HG03521 (cell line): Measurements from ENCODE around the gene TTC19.
"Not testable (repeated sequence)": the region's sequence is repeated elsewhere in the genome, so short reads cannot be mapped to it uniquely, and the experiment has no call there.

Source experiments
- ATAC-seq: cut with Tn5 transposase; IDR thresholded peaks from one replicate; pipeline ENCODE4 v1.9.1; 2021; ENCODE audit warnings: mild to moderate bottlenecking, moderate library complexity; ENCODE audit not compliant: unreplicated experiment

The TTC19 gene

GRCh38 chr17:16026895-16027294 lies 27.3 kb downstream of the TTC19 start:
- no peak for ATAC-seq

- peak; percentile 80 for ATAC-seq
These were observed 28.3 kb downstream of the TTC19 start for GRCh38 chr17:16027708-16028584.

DNA sequence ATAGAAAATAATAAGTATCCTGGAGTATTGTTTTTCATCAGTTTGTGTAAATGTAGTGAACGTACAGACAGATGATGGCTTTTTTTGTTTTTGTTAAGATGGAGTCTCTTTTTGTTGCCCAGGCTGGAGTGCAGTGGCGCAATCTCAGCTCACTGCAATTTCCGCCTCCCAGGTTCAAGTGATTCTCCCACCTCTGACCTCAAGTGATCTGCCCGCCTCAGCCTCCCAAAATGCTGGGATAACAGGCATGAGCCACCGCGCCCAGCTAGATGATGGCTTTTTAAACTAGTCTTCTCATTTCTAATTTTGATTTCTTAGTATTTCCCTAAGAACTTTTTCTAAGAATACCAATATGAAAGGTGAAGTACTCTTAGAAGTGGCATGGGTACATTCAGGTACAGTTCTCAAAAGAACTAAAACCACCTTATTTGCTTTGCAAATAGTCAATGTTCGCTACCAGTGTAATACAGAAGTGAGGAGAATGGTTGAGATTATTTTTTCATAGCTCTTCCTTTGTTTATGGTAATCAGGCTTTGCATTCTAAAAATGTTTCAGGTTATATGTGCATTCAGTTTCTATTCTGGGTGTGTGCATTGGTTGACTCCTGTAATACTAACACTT lies 34.2 kb downstream of the TTC19 start:
- ATAC-seq = no peak

- ATAC-seq = no peak
These were observed 36.6 kb downstream of the TTC19 start for GRCh38 chr17:16036261-16036660.

- ATAC-seq = no peak
These were observed 38.0 kb downstream of the TTC19 start for GRCh38 chr17:16037636-16038035.

DNA sequence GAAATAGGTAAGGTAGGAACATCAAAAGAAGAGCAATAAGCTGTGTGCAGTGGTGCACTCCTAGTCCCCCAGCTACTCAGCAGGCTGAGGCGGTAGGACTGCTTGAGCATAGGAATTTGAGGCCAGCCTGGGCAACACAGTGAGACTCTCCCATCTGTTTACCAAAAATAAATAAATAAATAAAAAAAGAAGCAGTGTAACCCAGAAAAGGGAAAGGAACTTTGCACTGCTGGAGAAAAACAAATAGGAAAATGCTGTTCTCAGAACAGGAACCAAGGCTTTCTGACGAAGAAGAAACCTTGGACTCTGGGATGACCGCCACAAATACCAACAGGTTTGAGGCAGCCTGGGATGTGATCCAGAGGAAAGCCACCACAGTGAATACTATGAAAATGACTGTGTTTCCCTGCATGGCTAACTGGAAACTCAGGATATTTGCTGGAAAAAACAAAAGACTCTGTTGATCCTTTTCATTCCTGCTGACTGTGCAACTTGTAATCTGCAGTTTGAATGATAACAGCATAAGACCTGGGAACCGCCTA lies 41.2 kb downstream of the TTC19 start:
- no peak for ATAC-seq

DNA sequence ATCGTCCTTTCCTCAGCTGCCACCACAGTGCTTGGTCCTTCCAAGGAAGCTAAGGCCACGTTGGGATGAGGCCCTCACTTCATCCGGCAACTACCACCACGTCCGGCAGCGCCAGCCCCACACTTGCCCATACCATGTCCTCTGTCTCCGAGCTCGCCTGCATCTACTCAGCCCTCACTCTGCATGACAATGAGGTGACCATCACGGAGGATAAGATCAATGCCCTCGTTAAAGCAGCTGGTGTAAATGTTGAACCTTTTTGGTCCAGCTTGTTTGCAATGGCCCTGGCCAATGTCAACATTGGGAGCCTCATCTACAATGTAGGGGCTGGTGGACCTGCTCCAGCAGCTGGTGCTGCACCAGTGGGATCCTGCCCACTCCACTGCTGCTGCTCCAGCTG lies 44.9 kb downstream of the TTC19 start:
- ATAC-seq = no peak

DNA sequence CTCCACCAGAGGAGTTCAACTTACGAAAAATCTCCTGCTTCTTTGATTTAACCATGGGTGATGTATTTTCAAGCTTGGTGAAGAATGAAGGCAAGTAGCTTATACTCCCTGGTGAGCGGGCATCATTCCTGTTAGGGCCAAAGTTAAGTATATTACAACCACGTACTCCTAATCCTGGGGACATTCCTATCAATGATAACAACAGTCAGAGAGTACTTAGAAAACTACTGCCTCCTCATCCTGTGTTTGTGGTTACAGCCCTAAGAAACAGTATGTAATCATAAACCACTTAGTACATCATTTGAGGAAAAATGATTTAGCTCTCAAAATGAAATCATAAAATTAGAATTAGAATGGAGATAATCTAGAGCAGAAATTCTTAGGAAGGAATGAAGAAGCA lies 47.3 kb downstream of the TTC19 start:
- ATAC-seq = no peak

- no peak for ATAC-seq
These were observed 49.3 kb downstream of the TTC19 start for GRCh38 chr17:16048811-16049449.

- ATAC-seq = no peak
These were observed 51.2 kb downstream of the TTC19 start for GRCh38 chr17:16050844-16051243.

- ATAC-seq = no peak
These were observed 52.9 kb downstream of the TTC19 start for GRCh38 chr17:16052486-16052885.

DNA sequence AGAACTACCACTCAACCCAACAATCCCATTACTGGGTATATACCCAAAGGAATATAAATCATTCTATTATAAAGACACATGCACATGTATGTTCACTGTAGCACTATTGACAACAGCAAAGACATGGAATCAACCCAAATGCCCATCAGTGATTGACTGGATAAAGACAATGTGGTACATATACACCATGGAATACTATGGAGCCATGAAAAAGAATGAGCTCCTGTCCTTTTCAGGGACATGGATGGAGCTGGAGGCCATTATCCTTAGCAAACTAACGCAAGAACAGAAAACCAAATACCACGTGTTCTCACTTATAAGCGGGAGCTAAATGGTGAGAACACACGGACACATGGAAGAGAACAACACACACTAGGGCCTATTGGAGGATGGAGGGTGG lies 55.5 kb downstream of the TTC19 start:
- not testable (repeated sequence) for ATAC-seq

- ATAC-seq = no peak
These were observed 62.0 kb downstream of the TTC19 start for GRCh38 chr17:16061631-16062030.

DNA sequence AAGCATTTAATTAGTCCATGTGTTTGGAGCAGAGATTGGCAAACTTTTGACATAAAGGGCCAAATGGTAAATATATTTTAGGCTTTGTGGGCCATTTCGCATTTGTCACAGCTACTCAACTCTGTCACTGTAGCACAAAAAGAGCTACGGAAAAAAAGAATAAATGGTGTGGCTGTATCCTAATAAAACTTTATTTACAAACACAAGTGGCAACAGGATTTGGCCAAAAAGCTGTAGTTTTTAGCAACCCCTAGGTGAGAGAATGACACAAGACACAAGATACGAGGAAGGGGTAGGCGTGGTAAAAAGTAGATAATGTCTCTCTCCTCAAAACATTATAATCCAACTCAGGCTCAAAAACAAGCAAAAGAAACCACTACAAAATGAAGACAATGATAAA lies 66.5 kb downstream of the TTC19 start:
- ATAC-seq = no peak

DNA sequence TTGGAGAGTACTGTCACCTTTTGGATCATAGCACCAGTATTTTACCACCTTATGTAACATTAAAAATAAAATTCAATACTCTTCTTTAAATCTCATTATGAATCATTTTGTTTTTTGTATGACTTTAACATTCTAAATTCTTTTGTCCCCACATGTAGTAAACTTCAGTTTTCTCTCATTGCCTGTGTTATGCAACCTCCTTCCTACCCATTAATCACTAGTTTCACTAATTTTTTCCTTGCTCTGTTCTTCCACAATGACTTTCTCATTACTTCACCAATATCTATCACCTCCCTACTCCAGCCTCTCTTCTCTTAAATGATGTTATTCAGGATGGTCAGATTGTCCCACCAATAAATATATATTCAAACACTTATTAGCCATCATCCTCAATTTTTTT lies 68.7 kb downstream of the TTC19 start:
- ATAC-seq = no peak

DNA sequence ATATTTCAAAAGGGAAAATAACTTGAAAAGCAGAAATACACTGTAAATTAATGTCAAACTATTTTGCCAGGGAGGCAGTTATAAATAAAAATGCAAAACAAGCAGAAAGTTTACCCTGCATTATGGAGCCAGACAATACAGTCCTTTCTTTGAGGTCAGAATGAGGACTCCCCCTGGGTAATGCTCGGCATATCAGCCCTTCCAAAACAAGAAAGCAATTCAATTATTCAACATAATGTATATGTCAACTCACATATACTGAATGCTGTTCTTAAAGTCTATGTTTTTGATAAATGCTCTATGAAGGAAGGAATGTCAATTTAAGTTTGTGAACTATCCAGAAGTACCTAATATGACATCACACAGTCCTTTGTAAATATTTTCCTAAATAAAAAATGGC lies 72.4 kb downstream of the TTC19 start:
- ATAC-seq = no peak

DNA sequence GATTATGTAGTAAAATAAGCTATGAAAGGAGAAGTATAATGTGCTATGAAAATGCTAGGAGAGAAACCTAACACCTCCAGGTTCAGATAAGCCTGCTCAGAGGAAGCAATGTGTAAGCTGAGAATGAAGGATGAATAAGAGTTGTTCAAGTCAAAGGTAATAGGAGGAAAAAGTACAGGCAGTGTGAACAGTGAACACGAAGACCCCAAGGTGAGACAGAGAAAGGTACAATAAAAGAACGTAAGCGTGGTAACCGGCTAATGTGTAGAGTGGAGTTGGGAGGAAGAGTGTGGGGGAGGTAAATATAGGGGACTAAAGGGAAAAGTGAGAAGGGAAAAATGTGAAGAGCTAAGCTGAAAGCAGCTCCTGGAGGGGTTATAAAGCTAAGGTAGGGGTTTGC lies 74.2 kb downstream of the TTC19 start:
- no peak for ATAC-seq

DNA sequence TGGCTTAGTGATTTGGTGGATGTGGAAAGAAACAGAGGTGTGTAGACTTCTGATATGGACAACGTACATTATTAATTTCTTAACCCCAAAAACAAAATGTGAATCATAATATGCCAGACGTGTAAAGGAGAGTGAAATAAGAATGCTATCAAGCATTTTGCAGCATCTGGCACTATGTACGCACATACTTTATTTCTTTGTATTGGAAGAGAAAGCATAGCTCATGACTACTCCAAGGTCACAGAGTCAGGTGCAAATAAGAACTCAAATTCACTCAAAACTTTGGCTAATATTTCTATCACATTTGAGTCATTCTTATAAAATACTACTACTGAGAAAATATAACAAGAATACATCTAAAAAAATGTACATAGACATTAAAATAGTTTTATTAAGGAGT lies 74.8 kb downstream of the TTC19 start:
- ATAC-seq = no peak

DNA sequence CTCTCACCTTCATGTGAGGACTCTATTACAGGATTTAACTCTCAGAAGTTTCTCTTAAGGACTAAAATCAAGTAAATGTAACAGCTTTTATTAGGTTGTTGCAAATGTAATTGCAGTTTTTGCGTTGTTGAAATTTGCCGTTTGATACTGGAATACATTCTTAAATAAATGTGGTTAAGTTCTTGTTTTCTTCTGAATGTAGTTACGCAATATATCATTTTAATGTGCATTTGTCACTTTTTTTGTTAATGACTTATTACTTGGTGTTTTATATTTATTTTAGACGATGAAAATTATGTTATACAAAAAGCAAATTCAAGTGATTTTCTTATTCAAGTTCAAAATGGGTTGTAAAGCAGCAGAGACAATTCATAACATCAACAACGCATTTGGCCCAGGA lies 76.3 kb downstream of the TTC19 start:
- ATAC-seq = no peak
